HFFc6 (cell line): Measurements from ENCODE around the gene MAP2K5. TPM values are rescaled to one million over a fixed set of nuclear protein-coding genes. Genes with fewer than 3 reads are reported as not detected.

Experiments used
- DNase-seq: peaks from one replicate; pipeline ENCODE4 v3.0.0-alpha.2; 2018
- H3K27ac Mint-ChIP-seq: 2 replicates; pipeline ENCODE4 v1.8.0; 2020; ENCODE audit warnings: mild to moderate bottlenecking, mixed read lengths
- H3K27me3 Mint-ChIP-seq: 2 replicates; pipeline ENCODE4 v1.8.0; 2021; ENCODE audit warnings: mild to moderate bottlenecking, moderate library complexity, mixed read lengths; ENCODE audit not compliant: insufficient read depth
- H3K36me3 Mint-ChIP-seq: 2 replicates; pipeline ENCODE4 v1.8.0; 2021; ENCODE audit warnings: low read depth, mixed read lengths
- H3K4me1 Mint-ChIP-seq: 2 replicates; pipeline ENCODE4 v1.8.0; 2020; ENCODE audit warnings: low read depth, mixed read lengths
- H3K4me3 Mint-ChIP-seq: 2 replicates; pipeline ENCODE4 v1.8.0; 2020; ENCODE audit warnings: mild to moderate bottlenecking, moderate library complexity, mixed read lengths
- H3K9me3 Mint-ChIP-seq: 2 replicates; pipeline ENCODE4 v1.8.0; 2020; ENCODE audit warnings: mild to moderate bottlenecking, mixed read lengths
- CTCF ChIP-seq: fragments of 200-600 bp; sonication (generic); IDR thresholded peaks from 2 replicates; pipeline ENCODE4 v1.5.0; 2021; ENCODE audit warnings: antibody characterized with exemption, mild to moderate bottlenecking
- total RNA-seq, 6 experiments: library from RNA; stranded (reverse); fragmentation: NEBNext Ultra II Directional; extraction: Animal tissue kit (Norgen Biotek cat#: 25700); gene quantifications; 2 replicates in 1 of 6; 3 replicates in 5 of 6; pipeline ENCODE4 v1.2.3, GENCODE V29; 2021

MAP2K5 gene
- total RNA-seq, 6 experiments from 2014 or later = 10.2 to 14.3 (median 13.3) TPM

GRCh38 chr15:67783303-67783702 lies 240.8 kb downstream of the MAP2K5 start:
- H3K27ac Mint-ChIP-seq = no peak overlapping the region
- no peak overlapping the region for H3K4me3 Mint-ChIP-seq
- H3K27me3 Mint-ChIP-seq = no peaks in the 10 kb centered on the region; the same call in 1 of the 2 replicates

DNA sequence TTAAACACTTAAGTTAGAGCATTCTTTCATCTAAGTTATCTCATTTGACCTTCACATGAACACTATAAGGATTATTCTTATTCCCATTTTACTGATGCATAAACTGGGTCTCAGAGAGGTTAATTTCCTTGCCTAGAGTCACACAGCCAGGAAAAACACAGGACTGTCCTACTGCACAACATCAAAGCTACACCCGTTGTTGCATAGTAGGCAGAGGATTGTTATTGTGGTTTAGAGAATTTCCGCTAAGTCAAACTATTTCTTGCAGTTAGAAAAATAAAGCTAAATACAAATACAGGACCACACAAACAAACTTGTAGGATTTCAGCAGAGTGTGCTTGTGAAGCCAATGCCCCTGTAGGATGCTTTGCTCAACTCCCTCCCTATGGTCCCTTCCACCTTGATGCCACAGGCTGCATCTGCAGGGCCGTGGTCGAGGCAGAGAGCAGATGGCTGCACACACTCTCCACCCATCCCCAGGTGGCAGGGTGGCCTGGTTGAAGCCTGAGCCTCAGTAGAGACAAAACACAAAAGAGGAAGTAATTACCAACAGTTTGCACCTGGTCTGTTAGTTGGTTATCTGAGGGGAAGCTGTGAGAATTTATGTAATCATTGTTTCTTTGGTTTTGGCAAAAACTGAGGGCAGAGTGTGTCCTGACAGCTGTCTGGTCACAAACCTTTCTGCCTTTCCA lies 241.7 kb downstream of the MAP2K5 start:
- H3K36me3 Mint-ChIP-seq = peaks cover 7% of the 10 kb centered on the region
- H3K4me3 Mint-ChIP-seq = no peak overlapping the region
- no peaks in the 10 kb centered on the region; the same call in 1 of the 2 replicates for H3K27me3 Mint-ChIP-seq
- no peak for TF ChIP-seq CTCF
- H3K27ac Mint-ChIP-seq = no peak overlapping the region
- H3K4me1 Mint-ChIP-seq = no peaks in the 10 kb centered on the region
- H3K9me3 Mint-ChIP-seq = no peaks in the 10 kb centered on the region
- no peak for DNase-seq

More at GRCh38 chr15:67783303-67783702, 240.8 kb downstream of the MAP2K5 start:
- no peak for DNase-seq
- Mint-ChIP-seq H3K4me1 (no peaks in the 10 kb centered on the region), H3K36me3 (peaks cover 7% of the 10 kb centered on the region), H3K9me3 (no peaks in the 10 kb centered on the region)
- TF ChIP-seq CTCF = no peak

GRCh38 chr15:67784856-67785430 lies 242.4 kb downstream of the MAP2K5 start:
- H3K4me1 Mint-ChIP-seq = no peaks in the 10 kb centered on the region
- H3K27ac Mint-ChIP-seq = no peak overlapping the region
- peaks cover 7% of the 10 kb centered on the region for H3K36me3 Mint-ChIP-seq
- no peak for TF ChIP-seq CTCF
- no peak for DNase-seq
- H3K27me3 Mint-ChIP-seq = no peaks in the 10 kb centered on the region; the same call in 1 of the 2 replicates
- no peak overlapping the region for H3K4me3 Mint-ChIP-seq
- no peaks in the 10 kb centered on the region for H3K9me3 Mint-ChIP-seq

- Mint-ChIP-seq H3K4me3 (no peak overlapping the region), H3K27me3 (no peaks in the 10 kb centered on the region; the same call in 1 of the 2 replicates), H3K4me1 (no peaks in the 10 kb centered on the region), H3K27ac (no peak overlapping the region), H3K9me3 (no peaks in the 10 kb centered on the region), H3K36me3 (peaks cover 7% of the 10 kb centered on the region)
- no peak for DNase-seq
- TF ChIP-seq CTCF = no peak
Measured at GRCh38 chr15:67785431-67785830, 242.9 kb downstream of the MAP2K5 start.

DNA sequence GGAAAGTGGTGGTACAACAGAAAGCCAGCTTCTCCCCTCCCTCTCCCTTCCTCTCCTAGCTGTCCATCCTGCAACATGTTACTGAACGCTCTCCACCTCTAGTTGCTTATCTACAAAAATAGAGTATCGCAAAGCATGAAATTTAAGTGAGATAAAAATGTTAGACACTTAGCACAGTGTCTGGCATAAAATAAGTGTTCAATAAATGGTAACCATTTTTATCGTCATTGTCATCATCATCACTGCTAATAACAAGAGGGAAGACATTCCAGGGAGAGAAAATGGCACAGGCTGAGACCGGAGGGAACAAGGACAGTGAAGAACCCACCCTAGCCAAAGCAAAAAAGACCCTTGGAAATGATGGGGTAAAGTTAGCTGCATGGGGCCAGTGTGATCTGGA lies 244.1 kb downstream of the MAP2K5 start:
- no peaks in the 10 kb centered on the region for H3K9me3 Mint-ChIP-seq
- no peaks in the 10 kb centered on the region; the same call in 1 of the 2 replicates for H3K27me3 Mint-ChIP-seq
- no peak for DNase-seq
- H3K4me3 Mint-ChIP-seq = no peak overlapping the region
- H3K36me3 Mint-ChIP-seq = peaks cover 7% of the 10 kb centered on the region
- no peak overlapping the region for H3K27ac Mint-ChIP-seq
- TF ChIP-seq CTCF = no peak
- H3K4me1 Mint-ChIP-seq = no peaks in the 10 kb centered on the region
